ENCODE measurements around the gene PANX3.
"Not testable (repeated sequence)": the region's sequence is repeated elsewhere in the genome, so short reads cannot be mapped to it uniquely, and the experiment has no call there.

The PANX3 gene, protein sequence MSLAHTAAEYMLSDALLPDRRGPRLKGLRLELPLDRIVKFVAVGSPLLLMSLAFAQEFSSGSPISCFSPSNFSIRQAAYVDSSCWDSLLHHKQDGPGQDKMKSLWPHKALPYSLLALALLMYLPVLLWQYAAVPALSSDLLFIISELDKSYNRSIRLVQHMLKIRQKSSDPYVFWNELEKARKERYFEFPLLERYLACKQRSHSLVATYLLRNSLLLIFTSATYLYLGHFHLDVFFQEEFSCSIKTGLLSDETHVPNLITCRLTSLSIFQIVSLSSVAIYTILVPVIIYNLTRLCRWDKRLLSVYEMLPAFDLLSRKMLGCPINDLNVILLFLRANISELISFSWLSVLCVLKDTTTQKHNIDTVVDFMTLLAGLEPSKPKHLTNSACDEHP

GRCh38 chr11:124611064-124611463 lies at the start of gene PANX3:
PANX3 (plus strand) TSS chr11:124611428; CDS start chr11:124611557, 129 bp downstream.
- no peak for DNase-seq (ENCODE audit: extremely low read depth in 1 of 2, low read depth in 1 of 2)

GRCh38 chr11:124569697-124570096 lies 41.5 kb upstream of the PANX3 start, which contains the start of gene OR8A1:
OR8A1 (plus strand) TSS chr11:124569997; CDS start chr11:124570120, 123 bp downstream.
- no peak for DNase-seq (ENCODE audit: extremely low read depth in 1 of 2, low read depth in 1 of 2)

- no peak for DNase-seq (ENCODE audit: extremely low read depth in 1 of 2, low read depth in 1 of 2)
Measured at GRCh38 chr11:124570160-124570559, 41.1 kb upstream of the PANX3 start.

- DNase-seq (ENCODE audit: extremely low read depth in 1 of 2, low read depth in 1 of 2) = no peak
Measured at GRCh38 chr11:124577716-124578427, 33.4 kb upstream of the PANX3 start.

DNA sequence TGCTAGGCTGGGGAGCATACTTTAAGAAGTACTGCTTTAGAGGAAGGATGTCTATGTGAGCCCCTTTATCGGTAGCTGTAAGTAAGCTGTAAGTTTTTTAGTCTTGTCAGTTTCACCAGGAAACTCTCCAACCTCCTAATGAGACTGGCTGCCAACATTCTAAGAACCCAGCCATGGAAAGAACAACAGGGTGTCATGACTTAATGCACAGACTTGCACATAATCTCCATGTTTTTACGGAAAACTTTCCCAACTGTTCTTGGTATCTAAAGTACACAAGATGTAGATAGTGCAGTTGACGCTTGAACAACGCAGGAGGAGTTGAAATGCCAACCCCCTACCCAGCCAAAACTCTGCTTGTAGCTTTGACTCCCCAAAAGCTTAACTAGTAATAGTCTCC lies 32.5 kb upstream of the PANX3 start:
- DNase-seq (ENCODE audit: extremely low read depth in 1 of 2, low read depth in 1 of 2) = no peak

DNA sequence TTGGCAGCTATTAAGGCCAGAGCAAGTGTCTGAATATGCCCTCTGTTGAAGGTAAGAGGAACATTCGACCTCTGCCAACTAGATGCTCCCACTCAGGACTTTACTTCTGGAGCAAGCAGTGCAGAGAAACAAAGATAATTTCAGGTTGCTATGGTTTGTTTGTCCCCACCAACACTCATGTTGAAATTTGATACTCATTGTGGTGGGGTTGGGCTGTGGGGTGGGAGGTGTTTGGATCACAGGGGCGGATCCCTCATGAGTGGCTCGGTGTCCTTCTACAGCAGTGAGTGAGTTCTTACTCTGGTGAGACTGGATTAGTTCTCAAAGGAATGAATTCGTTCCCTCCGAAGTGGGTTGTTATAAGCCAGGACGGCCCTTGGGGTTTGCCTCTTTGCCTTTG lies 29.4 kb upstream of the PANX3 start:
- no peak for DNase-seq (ENCODE audit: extremely low read depth in 1 of 2, low read depth in 1 of 2)

GRCh38 chr11:124582565-124582964 lies 28.7 kb upstream of the PANX3 start:
- DNase-seq (ENCODE audit: extremely low read depth in 1 of 2, low read depth in 1 of 2) = no peak

- no peak for DNase-seq (ENCODE audit: extremely low read depth in 1 of 2, low read depth in 1 of 2)
Measured at GRCh38 chr11:124583781-124584180, 27.4 kb upstream of the PANX3 start.

DNA sequence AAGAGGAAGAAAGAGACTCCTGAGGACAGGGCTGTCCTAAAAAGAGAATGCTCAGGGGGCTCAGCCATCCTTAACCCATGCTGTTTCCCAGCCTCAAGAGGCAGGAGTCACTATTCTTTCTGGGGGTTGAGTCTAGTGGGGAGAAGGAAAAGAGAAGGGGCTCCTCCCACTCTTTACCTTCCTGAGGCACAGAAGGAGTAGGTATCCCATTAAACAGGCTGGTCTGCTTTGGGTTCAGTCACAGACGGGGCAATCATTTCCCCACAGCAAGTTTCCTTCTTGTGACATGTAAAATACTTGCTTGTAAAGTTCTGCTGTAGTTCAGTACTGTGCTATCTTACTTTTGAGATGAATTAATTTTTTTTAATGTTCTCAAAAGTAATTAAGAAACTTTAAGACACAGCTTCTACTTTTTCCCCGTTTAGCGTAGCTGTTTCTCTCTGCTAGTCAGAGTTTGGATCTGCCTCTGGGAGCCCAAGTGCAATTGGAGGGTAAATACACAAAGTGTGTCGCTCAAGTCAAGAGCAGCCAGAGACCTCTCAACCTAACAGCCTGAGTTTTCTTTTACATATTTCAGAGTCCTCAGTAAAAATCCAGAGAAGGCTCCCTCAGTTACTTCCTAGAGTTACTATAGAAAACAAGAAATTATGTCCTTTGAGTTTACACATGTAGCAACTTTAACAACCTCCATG lies 26.4 kb upstream of the PANX3 start:
- DNase-seq (ENCODE audit: extremely low read depth in 1 of 2, low read depth in 1 of 2) = no peak

DNA sequence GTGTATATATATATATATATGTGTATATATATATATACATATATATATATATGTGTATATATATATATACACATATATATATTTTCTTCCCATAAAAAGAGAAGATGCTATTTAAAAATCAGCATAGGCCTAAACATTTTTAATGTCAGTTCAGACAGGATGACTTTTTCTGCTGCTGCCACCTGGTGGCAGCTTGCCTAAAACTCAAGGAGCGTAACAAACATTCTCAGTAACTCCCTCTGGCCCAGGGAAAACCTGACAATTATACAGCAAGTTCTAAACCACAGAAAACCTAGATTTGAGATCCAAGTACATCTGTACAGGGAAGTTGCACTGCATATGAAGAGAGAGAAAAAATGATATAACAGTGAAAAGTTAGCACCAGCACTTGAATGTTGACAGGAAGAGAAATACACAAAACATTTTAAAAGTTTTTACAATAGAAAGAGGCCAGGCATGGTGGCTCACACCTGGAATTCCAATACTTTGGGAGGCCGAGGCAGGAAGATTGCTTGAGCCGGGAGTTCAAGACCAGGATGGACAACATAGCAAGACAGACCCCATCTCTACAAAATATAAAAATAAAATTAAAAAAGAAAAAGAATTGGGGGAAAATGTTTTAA lies 24.9 kb upstream of the PANX3 start:
- DNase-seq (ENCODE audit: extremely low read depth in 1 of 2, low read depth in 1 of 2) = no peak

DNA sequence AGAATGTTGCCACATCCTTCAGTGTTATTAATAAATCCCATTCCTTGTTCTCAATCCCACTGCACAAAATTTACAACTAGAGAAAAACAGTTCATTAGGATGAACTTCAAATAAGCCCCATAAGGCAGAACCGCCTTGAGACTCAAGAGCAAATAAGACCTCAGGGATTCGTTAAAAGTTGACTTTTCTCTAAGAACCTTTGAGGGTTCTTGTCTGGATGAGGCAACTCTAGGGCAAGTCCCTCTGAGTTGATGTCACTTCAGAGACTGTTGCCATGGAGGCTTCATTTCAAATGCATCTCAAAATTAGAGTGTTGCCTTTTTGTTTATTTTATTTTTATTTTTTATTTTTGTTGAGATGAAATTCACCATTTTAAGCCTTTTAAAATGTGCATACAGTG lies 19.8 kb upstream of the PANX3 start:
- DNase-seq (ENCODE audit: extremely low read depth in 1 of 2, low read depth in 1 of 2) = no peak

GRCh38 chr11:124592627-124593026 lies 18.6 kb upstream of the PANX3 start:
- no peak for DNase-seq (ENCODE audit: extremely low read depth in 1 of 2, low read depth in 1 of 2)

DNA sequence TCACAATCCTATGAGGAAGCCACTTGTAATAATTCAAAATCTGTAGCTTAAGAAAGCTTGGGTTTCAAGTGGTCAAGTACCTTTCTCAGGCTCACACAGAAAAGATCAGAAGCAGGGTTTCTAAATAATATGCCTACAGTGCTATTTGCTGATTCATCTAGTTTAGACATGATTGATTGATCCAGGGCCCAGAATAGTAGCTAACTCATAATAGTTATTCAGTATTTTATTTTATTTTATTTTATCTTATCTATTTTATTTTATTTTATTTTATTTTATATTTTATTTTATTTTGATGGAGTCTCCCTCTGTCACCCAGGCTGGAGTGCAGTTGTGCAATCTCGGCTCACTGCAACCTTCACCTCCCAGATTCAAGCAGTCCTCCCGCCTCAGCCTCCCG lies 15.9 kb upstream of the PANX3 start:
- no peak for DNase-seq (ENCODE audit: extremely low read depth in 1 of 2, low read depth in 1 of 2)

- DNase-seq (ENCODE audit: extremely low read depth in 1 of 2, low read depth in 1 of 2) = no peak
Measured at GRCh38 chr11:124597626-124598025, 13.6 kb upstream of the PANX3 start.

- DNase-seq (ENCODE audit: extremely low read depth in 1 of 2, low read depth in 1 of 2) = no peak
Measured at GRCh38 chr11:124600621-124601320, 10.5 kb upstream of the PANX3 start.

GRCh38 chr11:124602193-124602592 lies 9.0 kb upstream of the PANX3 start:
- no peak for DNase-seq (ENCODE audit: extremely low read depth in 1 of 2, low read depth in 1 of 2)

- DNase-seq (ENCODE audit: extremely low read depth in 1 of 2, low read depth in 1 of 2) = not testable (repeated sequence)
Measured at GRCh38 chr11:124602723-124603122, 8.5 kb upstream of the PANX3 start.

GRCh38 chr11:124605719-124606118 lies 5.5 kb upstream of the PANX3 start:
- no peak for DNase-seq (ENCODE audit: extremely low read depth in 1 of 2, low read depth in 1 of 2)

DNA sequence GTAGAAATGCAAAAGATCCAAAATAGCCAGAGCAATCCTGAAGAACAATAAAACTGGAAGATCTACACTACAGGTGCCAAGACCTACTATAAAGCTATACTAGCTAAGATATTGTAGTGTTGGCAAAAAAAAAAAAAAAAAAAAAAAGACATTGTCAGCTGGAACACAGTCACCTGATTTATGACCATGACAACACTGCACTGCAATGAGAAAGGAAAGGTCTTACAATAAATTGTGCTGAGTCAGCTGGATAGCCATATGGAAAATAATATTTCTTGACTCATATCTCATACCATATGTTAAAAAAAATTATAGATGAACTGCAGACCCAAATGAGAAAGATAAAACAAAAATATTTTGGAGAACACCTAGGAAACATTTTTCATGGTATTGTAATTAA lies 3.1 kb upstream of the PANX3 start:
- no peak for DNase-seq (ENCODE audit: extremely low read depth in 1 of 2, low read depth in 1 of 2)

GRCh38 chr11:124610295-124610694 lies 933 bp upstream of the PANX3 start:
- DNase-seq (ENCODE audit: extremely low read depth in 1 of 2, low read depth in 1 of 2) = no peak

DNA sequence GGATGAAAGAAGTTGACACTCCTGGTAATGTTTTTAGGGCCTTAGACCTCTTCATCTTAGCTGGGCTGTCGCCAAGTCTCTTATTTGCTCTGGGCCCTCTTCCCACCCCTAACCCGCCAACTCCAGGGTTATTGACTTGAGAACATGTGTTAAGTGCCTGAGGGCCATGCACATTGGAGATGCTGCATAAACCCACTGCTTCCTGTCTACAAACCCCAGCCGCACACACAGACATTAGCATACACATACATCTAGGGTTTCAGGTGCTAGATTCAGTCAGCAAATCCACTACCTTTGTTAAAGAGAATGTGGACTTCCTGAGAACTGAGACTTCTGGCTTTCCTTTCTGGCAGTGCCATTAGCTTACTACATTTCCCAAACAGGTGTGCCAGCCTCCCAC lies 817 bp downstream of the PANX3 start:
- DNase-seq (ENCODE audit: extremely low read depth in 1 of 2, low read depth in 1 of 2) = no peak

Data from stimulated activated CD8-positive, alpha-beta memory T cell treated with anti-CD3 and anti-CD28 coated beads, Interleukin-7, amount 100 ng/mL, for 48 hours (primary cell).